Adipocyte (in vitro differentiated cells): Measurements from ENCODE around the gene NABP2.

Source experiments
- DNase-seq: peaks from one replicate; pipeline ENCODE4 v3.0.0-alpha.2; 2015; ENCODE audit warnings: low read depth
- H3K27me3 ChIP-seq: replicated peaks from 2 replicates; pipeline ENCODE4 v1.7.0; 2013; ENCODE audit warnings: mild to moderate bottlenecking, low read length, moderate library complexity; ENCODE audit not compliant: control insufficient read depth, insufficient read depth
- H3K36me3 ChIP-seq: 2 replicates; pipeline ENCODE4 v1.7.0; 2013; ENCODE audit warnings: low read length, mild to moderate bottlenecking, moderate library complexity; ENCODE audit not compliant: control insufficient read depth, insufficient read depth, severe bottlenecking
- H3K4me1 ChIP-seq: 2 replicates; pipeline ENCODE4 v1.7.0; 2013; ENCODE audit warnings: mild to moderate bottlenecking, low read length, moderate library complexity; ENCODE audit not compliant: control insufficient read depth, insufficient read depth
- H3K4me3 ChIP-seq: 2 replicates; pipeline ENCODE4 v1.7.0; 2013; ENCODE audit warnings: mild to moderate bottlenecking, low read length, moderate library complexity
- H3K9ac ChIP-seq: 2 replicates; pipeline ENCODE4 v1.7.0; 2013; ENCODE audit warnings: mild to moderate bottlenecking, low read length, moderate library complexity
- H3K9me3 ChIP-seq: 2 replicates; pipeline ENCODE4 v1.7.0; 2013; ENCODE audit warnings: mild to moderate bottlenecking, low read length, moderate library complexity; ENCODE audit not compliant: control insufficient read depth

The NABP2 gene

DNA sequence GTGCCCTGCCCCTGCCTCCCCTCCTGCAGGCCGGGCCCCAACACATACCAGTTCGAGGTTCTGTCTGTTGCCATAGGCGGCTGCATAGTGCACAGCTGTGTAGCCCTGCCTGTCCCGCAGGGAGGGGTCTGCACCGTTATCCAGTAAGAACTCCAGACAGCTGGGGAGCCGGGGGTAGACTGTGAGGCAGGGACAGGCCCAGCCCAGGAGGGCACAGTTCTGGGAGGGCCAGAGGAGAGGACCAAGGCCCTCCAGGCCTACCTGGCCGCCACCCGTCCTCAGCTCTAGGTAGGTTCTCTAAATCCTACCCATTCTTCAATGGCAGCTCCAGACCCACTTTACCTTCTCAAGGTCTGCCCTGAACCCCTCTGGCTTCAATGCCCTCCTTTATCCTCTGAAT, 24.6 kb downstream of the NABP2 start:
- Histone ChIP-seq H3K27me3 (no peaks in the 10 kb centered on the region), H3K36me3 (peaks cover 88% of the 10 kb centered on the region), H3K4me1 (peaks cover 8% of the 10 kb centered on the region), H3K9me3 (no peaks in the 10 kb centered on the region), H3K4me3 (no peak overlapping the region), H3K9ac (no peak overlapping the region)
- DNase-seq, result no peak

GRCh38 chr12:56252649-56253048, 28.5 kb downstream of the NABP2 start:
- Histone ChIP-seq H3K9ac (no peak overlapping the region), H3K27me3 (no peaks in the 10 kb centered on the region), H3K4me1 (peaks cover 20% of the 10 kb centered on the region), H3K9me3 (no peaks in the 10 kb centered on the region), H3K4me3 (no peak overlapping the region), H3K36me3 (peaks cover 80% of the 10 kb centered on the region)
- no peak for DNase-seq

DNA sequence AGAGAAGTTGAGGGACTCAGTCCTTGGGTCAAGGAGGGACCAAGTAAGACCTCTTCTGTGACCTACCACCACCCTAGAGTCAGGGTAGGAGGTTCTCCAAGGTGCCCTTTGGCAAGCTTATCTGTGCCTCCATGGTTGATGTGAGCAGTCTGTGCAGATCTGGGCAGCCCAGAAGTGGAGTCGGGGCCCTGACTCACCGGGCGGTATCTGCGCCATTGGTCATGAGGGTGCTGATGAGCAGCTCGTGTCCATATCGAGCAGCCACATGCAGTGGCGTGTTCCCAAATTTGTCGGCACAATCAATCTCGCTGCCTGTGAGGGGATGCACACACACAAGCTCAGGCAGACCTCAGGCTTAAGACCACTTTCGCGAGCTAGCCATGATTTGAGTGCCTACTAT, 28.9 kb downstream of the NABP2 start:
- Histone ChIP-seq H3K9me3 (no peaks in the 10 kb centered on the region), H3K9ac (no peak overlapping the region), H3K27me3 (no peaks in the 10 kb centered on the region), H3K4me3 (no peak overlapping the region), H3K4me1 (peaks cover 20% of the 10 kb centered on the region), H3K36me3 (peaks cover 76% of the 10 kb centered on the region)
- DNase-seq, result no peak

DNA sequence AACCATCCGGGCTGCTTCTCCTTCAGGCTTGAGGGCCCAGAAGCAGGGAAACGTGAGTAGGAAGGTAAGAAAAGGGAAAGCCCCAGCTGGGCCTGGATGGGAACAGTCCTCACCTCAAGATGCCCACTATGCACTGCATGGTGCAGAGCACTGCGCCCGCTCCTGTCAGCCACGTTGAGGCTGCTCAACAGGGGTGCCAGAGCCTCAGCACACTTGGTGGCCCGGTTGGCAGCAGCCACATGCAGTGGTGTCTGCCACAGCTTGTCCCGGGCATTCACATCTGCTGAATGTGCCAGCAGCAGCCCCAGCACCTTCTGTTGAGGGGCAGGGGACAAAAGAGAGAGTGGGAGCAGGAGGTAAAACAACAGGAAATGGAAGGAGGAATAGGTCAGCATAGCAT, 31.5 kb downstream of the NABP2 start:
- no peak for DNase-seq
- H3K9ac ChIP-seq, result peak overlapping the region; percentile 92
- peaks cover 53% of the 10 kb centered on the region for H3K36me3 ChIP-seq
- peak overlapping the region; percentile 86 for H3K4me3 ChIP-seq
- no peaks in the 10 kb centered on the region for H3K9me3 ChIP-seq
- H3K4me1 ChIP-seq, result peaks cover 26% of the 10 kb centered on the region
- H3K27me3 ChIP-seq, result no peaks in the 10 kb centered on the region

DNA sequence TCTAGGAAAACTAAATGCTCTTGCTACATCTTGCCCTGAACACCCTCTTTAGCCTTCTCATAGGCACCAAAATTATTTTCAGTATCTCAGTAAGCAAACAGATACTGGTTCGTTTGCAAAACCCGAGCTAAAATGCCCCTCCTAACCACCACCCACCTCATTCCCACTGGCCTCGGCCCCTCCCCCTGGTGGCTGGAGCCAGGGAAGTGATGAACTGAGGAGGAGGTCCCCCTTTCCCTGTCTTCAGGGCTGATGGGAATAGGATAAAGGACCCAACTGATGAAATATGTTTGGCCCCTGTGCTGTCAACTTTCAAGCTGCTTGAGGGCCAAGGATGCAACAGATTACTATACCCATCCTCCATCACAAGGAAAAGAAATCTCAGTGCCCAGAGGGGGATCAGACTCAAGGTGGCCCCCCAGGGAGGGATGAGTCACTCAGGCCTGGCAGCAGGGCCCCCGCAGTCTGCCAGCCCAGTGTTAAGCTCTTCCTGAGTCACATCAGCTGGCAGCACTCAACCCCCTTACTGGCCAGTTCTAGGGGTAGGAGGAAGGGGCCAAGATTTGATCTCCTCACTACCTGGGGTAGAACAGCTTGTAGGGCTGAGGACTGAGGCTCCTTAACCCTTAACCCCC, 32.3 kb downstream of the NABP2 start:
- Histone ChIP-seq H3K4me3 (peak overlapping the region; percentile 86), H3K9ac (peak overlapping the region; percentile 92), H3K4me1 (peaks cover 29% of the 10 kb centered on the region), H3K36me3 (peaks cover 48% of the 10 kb centered on the region), H3K9me3 (no peaks in the 10 kb centered on the region), H3K27me3 (no peaks in the 10 kb centered on the region)
- DNase-seq, result peak; percentile 59

GRCh38 chr12:56257071-56257470, 32.9 kb downstream of the NABP2 start:
- peaks cover 35% of the 10 kb centered on the region for H3K4me1 ChIP-seq
- H3K27me3 ChIP-seq, result no peaks in the 10 kb centered on the region
- H3K36me3 ChIP-seq, result peaks cover 42% of the 10 kb centered on the region

GRCh38 chr12:56257491-56258067, 33.4 kb downstream of the NABP2 start:
- Histone ChIP-seq H3K9ac (peak overlapping the region; percentile 92), H3K27me3 (no peaks in the 10 kb centered on the region), H3K4me3 (peak overlapping the region; percentile 86), H3K4me1 (peaks cover 36% of the 10 kb centered on the region), H3K36me3 (peaks cover 37% of the 10 kb centered on the region), H3K9me3 (no peaks in the 10 kb centered on the region)
- DNase-seq, result peak; percentile 60

More at GRCh38 chr12:56257071-56257470, 32.9 kb downstream of the NABP2 start:
- no peak for DNase-seq
- H3K9ac ChIP-seq, result peak overlapping the region; percentile 92
- H3K4me3 ChIP-seq, result peak overlapping the region; percentile 86
- no peaks in the 10 kb centered on the region for H3K9me3 ChIP-seq

GRCh38 chr12:56258068-56258819, 34.1 kb downstream of the NABP2 start, which contains the start of gene ANKRD52:
Gene ANKRD52 (minus strand): TSS chr12:56258384. CDS start chr12:56258269, 115 bp downstream.
- H3K9ac ChIP-seq, result peak within 1 kb of the TSS; percentile 92
- H3K9me3 ChIP-seq, result no peaks in the 10 kb centered on the region
- H3K4me3 ChIP-seq, result peak within 1 kb of the TSS; percentile 86
- no peaks in the 10 kb centered on the region for H3K27me3 ChIP-seq
- DNase-seq, result peak; percentile 95
- peaks cover 30% of the 10 kb centered on the region for H3K36me3 ChIP-seq
- H3K4me1 ChIP-seq, result peaks cover 36% of the 10 kb centered on the region

DNA sequence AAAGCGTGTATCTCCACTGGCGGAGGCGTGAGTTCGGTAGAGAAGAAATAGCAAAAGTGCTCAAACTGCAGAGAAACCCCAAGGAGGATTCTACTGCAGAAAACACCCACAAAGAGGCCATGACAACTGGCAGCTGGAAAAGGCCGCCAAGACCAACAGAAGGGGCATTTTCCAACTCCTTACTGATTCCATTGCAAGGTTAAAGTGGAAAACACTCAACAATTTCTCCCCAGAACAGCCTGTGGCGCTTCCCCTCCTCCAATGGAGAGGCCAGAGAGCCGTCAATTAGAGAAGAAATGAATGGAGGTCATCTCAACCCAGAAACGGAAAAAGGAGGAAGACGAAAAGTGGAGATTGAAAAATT, 34.7 kb downstream of the NABP2 start:
- Histone ChIP-seq H3K9me3 (no peaks in the 10 kb centered on the region), H3K36me3 (peaks cover 24% of the 10 kb centered on the region), H3K4me3 (peak overlapping the region; percentile 86), H3K9ac (peak overlapping the region; percentile 92), H3K27me3 (no peaks in the 10 kb centered on the region), H3K4me1 (peaks cover 36% of the 10 kb centered on the region)
- no peak for DNase-seq

GRCh38 chr12:56260380-56260779, 36.2 kb downstream of the NABP2 start:
- peaks cover 9% of the 10 kb centered on the region for H3K36me3 ChIP-seq
- H3K9ac ChIP-seq, result no peak overlapping the region
- no peaks in the 10 kb centered on the region for H3K9me3 ChIP-seq
- peaks cover 36% of the 10 kb centered on the region for H3K4me1 ChIP-seq
- no peaks in the 10 kb centered on the region for H3K27me3 ChIP-seq
- no peak for DNase-seq
- H3K4me3 ChIP-seq, result no peak overlapping the region

DNA sequence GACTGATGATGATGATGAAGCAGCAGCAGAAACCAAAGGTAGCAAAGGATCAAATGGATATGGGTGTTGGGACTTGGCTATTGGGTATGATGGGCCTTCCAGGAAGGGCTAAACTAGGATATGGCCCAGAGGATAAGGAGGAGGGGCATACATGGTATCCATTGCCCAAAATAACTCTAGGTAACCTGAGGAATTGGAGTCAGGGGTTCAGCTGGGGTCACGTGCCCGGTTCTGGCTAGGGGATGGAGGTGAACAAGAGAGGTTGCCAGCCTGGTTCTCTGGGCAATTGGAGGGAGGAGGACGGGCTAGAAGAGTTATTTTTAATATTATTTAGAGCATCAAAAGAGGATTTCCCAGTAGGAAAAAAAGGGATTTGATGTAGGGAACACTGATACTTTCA, 36.8 kb downstream of the NABP2 start:
- no peak for DNase-seq
- Histone ChIP-seq H3K9me3 (no peaks in the 10 kb centered on the region), H3K4me3 (no peak overlapping the region), H3K36me3 (peaks cover 3% of the 10 kb centered on the region), H3K27me3 (no peaks in the 10 kb centered on the region), H3K4me1 (peaks cover 32% of the 10 kb centered on the region), H3K9ac (no peak overlapping the region)
